Measurements from ENCODE around the gene GALK2.
"Not testable (repeated sequence)": the region's sequence is repeated elsewhere in the genome, so short reads cannot be mapped to it uniquely, and the experiment has no call there.

GALK2 gene

DNA sequence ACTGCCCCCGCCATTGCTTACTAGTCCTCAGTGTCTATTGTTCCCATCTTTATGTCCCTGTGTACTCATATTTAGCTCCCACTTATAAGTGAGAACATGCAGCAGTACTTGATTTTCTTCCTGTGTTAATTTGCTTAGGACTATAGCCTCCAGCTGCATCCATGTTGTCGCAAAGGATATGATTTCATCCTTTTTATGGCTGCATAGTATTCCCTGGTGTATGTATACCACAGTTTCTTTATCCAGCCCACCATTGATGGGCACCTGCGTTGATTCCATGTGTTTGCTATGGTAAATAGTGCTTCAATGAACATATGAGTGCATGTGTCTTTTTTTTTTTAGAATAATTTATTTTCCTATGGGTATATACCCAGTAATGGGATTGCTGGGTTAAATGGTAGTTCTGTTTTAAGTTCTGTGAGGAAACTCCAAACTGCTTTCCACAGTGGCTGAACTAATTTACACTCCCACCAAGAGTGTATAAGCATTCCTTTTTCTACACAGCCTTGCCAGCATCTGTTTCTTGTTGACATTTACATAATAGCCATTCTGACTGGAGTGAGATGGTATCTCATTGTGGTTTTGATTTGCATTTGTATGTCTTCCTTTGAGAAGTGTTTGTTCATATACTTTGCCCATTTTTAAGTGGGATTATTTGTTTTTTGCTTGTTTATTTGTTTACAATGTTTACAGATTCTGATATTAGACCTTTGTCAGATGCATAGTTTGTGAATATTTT is 53.7 kb downstream of the GALK2 start:
- DNase-seq (ENCODE audit: low spot score), result no peak

DNA sequence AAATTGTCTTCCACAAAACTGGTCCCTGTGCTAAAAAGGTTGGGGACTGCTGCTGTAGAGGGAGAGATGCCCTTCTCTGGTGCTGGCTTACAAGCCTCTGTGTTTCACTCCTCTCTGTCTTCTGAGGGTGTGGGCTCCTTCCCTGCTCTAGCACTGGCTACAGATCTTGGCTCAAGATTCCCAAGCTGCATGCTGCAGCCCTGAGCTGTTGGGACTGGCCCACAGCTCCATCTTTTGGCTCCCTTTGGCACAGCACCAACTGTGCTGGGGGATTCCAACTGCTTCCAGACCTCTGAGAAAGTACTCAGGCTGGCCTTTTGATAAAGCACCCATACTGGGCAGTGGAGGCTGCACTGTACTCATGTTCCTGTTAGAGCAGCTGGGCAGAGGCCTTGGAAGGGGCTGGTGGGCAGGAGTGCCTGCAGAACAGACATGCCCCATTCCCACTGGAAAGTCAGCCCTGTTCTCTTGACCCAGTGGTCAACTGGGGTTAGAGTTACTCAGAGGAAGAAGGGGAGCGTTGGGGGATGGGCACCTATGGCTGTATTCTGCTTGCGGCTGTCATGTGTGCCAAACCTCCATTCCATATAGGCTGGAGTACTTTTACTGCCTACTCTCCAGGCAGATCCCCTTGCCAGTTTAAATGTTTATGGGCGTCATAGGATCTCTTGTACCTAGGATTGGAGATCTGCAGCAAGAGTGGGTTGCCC is 55.7 kb downstream of the GALK2 start:
- peak; percentile 69 for DNase-seq (ENCODE audit: low spot score)

DNA sequence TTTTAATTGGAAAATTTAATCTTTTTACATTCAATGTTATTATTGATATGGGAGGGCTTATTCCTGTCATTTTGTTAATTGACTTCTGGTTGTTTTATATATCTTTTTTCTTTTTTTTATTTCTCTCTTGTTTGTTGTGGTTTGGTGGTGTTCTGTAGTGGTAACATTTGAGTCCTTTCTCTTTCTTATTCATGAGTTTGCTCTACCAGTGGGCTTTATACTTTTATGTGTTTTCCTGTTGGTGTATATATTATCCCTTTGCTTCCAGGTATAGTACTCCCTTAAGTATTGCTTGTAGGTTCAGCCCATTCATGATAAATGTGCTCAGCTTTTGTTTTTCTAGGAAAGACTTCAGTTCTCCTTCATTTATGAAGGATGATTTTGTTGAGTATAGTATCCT is 57.6 kb downstream of the GALK2 start:
- no peak for DNase-seq (ENCODE audit: low spot score)

DNA sequence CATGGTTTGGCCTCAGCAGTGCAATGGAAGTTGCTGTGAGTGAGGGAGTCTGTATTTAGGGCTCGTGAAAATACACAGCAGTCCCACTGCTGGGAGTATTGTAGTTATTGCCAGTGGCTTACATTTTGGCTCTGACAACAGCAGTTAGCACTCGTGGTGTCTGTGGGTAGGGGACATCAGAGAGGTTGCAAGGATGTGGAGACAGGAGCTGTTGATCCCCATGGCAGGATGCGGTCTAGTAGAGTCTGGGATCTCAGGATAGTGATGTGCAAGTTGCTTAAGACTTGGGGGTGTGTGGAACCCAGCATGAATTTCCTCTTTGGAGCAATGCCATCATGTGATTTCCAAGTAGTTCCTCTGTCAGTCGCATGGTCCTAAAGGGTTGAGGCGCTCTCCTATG is 59.9 kb downstream of the GALK2 start:
- DNase-seq (ENCODE audit: low spot score), result no peak

DNA sequence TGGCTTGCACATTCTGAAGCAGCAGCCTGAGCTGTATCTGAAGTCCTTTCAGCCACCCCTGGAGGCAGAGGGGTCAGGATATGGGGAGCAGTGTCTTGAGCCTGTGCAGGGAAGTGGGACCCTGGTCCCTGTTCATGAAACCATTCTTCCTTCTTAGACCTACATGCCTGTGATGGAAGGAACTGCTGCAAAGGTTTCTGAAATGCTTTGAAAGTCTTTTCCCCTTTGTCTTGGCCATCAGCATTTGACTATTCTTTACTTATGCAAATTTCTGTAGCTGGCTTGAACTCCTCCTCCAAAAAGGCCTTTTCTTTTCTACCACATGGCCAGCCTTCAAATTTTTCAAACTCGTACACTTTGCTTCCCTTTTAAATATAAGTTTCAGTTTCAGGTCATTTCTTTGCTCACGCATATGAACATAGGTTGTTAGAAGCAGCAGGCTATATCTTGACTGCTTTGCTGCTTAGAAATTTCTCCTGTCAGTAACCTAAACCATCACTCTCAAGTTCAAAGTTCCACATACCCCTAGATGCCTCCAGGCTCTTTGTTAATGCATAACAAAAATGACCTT is 62.3 kb downstream of the GALK2 start:
- DNase-seq (ENCODE audit: low spot score), result no peak

DNA sequence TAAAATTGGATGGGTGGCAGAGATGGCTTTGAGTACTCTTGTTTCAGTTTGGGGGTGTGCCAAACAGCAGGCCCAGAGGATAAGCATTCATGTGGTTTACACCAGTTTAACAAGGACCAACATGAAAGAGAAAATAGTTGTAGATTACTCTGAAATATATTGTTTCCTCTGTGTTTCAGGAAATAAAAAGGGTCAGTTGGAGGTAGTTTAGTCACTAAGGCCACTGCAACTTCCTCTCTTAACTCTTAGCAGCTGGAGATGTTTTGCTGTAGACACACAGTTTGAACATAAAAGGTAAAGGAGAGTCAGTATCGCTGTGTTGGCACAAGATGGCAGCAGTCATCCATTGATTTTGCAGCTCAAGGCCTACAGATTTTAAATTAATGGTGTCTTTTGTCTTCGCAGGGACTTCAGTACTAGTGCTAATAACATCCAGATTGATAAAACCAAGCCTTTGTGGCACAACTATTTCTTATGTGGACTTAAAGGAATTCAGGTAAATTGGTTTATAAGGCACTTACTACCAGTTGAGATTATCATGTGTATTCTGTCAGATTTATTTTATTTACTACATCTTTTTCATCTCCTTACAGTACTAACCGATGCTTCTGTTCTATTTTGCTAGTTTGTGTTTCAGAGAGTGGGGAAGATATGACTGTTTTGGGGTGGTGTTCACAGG is 65.5 kb downstream of the GALK2 start:
- peak; percentile 74 for DNase-seq (ENCODE audit: low spot score)

DNA sequence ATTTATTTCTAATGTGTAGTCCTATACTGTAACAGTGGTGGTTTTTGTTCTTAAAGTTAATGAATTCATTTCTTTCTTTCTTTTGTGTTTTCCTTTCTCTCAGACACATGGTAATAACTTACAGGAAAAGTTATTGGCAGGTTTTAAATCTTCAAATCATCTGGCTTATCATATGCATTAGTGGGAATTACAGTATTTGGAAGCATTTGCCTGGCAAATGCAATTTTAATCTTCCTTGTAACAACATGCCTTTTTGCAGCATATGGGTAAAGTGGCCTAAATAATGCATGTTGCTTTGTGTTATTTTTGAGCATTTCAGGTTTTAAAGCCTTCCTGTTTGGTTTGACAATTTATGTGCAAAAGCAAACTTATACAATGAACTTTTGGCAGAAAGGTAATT is 66.8 kb downstream of the GALK2 start:
- DNase-seq (ENCODE audit: low spot score), result no peak

DNA sequence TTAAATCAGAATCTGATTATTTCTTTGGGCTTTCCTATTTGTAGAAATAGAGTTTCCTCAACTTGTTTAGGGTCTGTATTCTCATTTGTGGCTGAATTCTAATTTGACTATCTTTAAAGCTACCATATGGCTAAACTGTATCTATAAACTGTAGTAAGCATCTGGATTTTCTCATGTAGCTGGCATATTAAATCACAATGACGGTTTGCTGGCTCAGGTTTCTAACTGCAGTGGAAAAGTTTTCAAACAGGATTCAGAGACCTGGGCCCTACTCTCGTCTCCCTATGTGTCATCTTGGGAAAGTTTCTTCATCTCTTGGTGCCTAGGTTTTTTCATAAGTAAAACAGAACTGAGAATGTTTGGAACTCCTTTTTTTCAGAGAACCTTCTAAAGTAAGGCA is 68.3 kb downstream of the GALK2 start:
- DNase-seq (ENCODE audit: low spot score), result no peak

DNA sequence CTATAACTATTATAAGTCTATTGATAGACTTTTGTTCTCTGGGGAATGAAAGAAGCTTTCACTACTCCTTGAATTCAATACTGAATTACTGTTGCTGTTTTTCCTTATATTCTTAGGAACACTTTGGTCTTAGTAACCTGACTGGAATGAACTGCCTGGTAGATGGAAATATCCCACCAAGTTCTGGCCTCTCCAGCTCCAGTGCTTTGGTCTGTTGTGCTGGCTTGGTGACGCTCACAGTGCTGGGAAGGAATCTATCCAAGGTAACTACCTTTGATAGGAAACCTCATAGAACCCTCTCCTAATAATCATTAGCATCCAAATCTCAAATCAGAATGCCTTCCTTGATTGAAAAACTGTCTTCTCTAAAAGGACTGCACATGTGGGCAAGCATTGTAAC is 69.1 kb downstream of the GALK2 start:
- DNase-seq (ENCODE audit: low spot score), result no peak

DNA sequence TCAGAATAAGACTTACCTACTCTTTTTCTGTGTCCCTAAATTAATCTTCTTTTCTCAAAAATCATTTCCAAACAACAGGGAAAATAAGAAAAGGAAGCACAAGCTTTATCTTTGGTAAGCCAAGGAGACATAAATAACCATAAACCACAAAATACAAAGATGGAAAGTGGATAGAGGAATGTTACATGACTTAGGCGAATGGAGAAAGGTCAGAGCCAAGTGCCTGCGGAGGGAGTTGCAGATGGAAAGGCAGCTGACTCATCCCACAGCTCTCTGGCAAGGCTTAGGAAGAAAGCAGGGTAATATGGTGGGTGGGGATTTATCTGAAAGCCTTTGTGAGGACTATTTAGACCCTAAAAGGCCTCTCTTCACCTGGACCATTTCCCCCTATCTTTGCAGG is 72.8 kb downstream of the GALK2 start:
- no peak for DNase-seq (ENCODE audit: low spot score)

DNA sequence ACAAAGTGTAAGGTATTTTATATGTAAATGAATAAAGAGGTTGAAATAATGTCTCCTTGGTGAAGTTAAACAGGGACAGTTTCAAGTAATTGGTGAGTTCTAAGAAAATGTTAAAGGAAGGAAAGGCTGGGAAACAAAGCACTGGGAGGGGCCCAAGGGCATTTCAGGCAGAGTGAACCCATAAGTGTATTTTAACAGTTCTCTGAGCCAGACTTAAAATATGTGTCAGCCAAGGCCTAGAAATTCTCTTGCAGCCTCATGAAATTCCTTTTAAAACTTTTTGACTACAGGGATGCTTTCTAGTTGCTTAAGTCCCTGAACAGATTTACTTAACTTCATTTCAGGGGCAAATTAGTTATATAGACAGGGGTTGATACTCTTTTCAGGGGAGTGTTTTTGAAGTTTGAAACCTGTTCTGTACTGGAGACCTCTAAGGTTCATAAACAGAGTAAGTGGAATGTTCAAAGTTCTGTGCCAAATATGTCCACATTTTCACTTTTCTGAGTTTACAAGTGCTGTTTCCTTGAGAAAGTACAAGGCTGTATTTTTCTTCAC is 77.6 kb downstream of the GALK2 start:
- no peak for DNase-seq (ENCODE audit: low spot score)

DNA sequence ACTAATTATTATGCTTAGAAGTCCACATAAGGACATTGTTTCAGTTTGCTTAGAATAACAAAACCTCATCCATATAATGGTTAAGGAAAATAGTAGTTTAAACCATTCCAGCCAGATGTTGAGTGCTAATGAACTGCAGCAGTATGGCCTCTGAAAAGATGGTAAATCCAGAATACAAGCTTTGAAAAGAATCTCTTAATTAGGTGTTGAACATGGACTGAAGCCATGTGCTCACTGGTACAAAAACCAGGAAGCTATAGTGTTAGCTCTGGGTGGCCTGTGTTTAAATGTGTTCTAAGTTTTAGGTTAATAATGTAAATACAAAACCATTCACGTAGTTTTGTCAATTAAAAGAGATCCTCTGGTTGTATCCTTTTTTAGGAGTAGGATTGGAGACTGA is 78.2 kb downstream of the GALK2 start:
- DNase-seq (ENCODE audit: low spot score), result no peak

DNA sequence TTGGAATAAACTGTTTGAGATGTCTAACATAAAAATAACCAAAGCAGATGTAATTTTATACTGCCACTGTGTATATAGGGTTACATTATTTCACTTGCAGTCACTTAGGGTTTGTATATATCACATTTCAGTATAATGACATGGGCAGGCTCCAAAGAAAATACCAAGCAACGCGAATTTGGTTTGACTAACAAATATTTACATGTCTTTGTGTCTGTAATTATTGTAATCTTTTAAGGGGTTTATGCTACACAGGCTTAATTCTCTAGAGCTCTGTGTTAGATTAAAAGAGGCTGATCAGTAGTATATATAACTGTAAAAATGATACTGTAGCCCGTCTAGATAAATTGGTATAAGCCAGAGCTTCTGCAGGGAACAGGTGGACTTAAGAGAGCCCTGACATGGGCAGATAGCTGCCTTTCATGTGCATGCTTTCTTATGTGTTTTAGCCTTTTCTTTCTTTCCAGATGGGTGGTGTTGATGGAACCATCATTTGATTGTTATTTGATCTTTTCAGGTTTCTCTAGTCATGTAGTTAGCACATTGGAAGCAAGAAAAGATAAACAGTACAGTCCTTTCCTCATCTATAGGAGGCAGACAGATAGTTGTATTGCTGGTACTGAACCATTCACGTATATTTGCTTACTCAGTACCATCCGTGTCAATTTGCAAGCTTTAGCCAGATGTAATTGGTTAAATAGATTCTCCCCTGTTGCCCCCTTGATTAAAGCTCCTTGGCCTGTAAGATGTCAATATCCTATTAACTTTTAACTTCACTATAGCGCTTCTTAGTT is 86.1 kb downstream of the GALK2 start:
- DNase-seq (ENCODE audit: low spot score), result no peak

DNA sequence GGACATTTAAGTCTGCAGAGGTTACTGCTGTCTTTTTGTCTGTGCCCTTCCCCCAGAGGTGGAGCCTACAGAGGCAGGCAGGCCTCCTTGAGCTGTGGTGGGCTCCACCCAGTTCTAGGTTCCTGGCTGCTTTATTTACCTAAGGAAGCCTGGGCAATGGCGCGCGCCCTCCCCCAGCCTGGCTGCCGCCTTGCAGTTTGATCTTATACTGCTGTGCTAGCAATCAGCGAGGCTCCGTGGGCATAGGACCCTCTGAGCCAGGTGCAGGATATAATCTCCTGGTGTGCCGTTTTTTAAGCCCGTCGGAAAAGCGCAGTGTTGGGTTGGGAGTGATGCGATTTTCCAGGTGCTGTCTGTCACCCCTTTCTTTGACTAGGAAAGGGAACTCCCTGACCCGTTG is 95.1 kb downstream of the GALK2 start:
- not testable (repeated sequence) for DNase-seq (ENCODE audit: low spot score)

DNA sequence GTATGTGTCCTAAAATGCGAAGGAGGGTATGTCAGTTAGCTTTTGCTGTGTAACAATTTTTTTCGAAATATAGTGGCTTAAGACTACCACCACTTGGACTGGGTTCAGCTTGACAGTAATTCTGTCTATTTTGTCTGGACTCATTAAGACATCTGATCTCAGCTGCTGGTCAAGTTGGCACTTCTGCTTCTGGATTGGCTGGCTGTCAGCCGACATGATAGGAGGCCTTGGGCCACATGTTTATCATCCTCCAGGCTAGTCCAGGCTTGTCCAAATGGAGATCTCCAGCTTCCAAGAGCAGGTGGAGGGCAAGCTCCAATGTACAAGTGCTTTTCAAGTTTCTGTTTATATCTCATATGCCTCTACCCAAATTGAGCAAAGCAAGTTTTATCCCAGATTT is 95.9 kb downstream of the GALK2 start:
- no peak for DNase-seq (ENCODE audit: low spot score)

DNA sequence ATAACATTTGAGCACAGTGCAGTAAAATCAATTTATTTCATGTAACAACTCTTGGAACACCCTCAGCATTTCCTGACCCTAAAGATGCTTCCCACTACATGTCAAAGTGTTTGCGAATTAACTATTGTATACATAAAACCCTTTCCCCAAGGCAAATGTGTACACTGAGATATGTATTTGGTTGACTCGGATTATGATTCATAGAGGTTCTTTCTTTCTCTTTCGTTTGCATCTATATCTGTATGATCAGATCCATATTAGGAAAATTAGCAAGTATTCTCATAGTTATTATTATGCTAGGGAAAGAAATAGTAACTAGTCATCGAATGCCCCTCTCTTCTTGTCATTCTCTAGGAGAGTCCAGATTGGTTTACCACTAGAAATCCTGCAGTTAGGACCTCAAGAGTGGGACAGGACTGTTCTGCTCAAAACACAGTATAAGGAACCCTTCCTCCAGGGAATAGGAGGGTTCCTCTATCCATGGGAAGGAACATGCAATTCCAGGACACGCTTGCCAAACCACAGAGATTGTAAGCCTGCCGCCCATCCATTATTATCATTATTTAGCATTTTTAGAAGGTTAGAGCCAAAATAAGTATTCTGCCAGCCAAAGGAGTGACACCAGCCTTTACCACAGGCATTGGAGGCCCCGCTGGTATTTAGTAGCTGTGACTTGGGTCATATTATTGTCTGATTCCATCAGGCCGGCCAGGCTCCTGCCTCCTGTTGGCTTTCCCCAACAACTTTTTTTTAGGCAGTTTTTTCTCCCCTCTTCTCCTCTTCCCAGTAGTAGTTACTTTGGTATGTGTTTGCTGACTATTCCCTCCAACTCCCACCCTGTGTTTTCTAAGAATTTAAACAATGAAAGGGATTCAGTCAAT is 100.7 kb downstream of the GALK2 start:
- DNase-seq (ENCODE audit: low spot score), result no peak

DNA sequence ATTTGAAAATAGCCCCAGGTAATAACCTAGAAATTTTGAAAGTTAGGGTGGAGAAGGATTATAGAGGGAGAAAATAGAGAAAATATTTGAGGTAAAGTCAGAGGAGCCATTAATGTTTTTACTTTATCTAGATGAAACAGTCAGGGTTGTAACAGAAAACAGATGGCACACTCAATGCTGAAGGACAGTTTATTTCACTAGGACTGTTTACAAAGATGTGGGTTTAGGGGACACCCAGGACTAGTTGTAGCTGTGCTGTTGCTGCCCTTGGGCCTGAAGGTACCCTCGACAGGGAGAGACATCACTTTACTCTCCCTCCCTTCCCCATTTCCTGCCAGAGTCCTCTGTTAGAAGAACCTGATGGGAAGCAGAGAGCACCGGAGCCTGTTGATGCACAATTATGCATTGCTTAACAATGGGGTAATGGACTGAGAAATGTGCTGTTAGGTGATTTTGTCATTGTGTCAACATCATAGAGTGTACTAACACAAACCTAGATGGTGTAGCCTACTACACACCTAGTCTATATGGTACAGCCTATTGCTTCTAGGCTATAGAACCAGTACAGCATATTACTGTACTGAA is 103.8 kb downstream of the GALK2 start:
- DNase-seq (ENCODE audit: low spot score), result no peak

DNA sequence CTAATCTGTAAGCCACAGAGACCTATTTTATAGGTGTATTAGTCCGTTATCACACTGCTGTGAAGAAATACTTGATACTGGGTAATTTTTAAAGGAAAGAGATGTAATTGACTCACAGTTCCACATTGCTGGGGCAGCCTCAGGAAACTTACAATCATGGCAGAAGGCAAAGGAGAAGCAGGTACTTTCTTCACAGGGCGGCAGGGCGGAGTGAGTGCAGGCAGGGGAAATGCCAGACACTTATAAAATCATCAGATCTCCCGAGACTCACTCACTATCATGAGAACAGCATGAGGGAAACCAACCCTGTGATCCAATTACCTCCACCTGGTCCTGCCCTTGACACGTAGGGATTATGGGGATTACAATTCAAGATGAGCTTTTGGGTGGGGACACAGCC is 108.7 kb downstream of the GALK2 start:
- DNase-seq (ENCODE audit: low spot score), result no peak

DNA sequence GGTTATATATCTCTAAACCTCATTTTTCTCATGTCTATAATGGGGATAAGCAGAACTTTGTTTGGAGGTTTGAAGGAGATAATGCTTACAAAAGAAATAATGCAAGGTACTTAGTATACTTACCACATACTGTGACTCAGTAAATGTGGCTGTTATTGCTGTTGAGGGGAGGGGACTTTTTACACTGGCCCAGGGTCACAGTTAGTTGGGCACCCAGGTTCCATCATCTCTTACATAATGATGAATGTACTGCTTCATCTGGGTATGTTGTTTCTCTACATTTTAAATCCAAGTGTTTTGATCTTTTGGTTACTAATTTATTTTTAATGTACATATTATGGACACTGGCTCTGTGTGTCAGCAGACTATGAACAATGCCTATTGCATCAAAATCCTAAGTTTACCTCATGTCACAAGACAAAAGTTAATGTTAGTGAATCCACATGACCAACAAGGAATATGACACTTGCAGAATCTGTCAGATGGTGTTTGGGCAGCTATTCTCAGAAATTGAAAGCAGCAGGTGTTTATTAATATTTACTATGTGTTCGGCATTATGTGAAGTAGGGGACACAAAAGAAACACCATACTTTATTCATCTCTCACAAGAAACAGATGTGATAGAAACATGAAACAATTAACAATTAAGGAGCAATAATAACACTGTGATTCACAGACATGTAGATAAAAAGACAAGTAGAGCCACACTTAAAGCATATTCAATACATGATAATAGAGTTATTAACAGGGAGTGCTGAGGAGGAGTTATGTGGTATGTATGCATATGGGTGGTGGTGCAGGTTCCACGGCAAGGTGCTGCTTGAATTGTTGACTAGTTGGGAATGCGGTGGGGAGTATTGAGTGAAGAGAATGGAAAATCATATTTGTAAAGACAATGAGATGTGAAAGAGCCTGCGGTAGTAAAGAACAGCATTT is 109.7 kb downstream of the GALK2 start:
- no peak for DNase-seq (ENCODE audit: low spot score)
